Measurements from ENCODE around the gene MLN. TPM values are rescaled to one million over a fixed set of nuclear protein-coding genes. Genes with fewer than 3 reads are reported as not detected.
A peak's percentile ranks its signal among the peaks of the same experiment; 100 is the strongest.

MLN gene
- total RNA-seq, 1 experiment from 2014 or later, result not detected

- no peak for DNase-seq (ENCODE audit: low spot score)
- in situ Hi-C loops (cut with HindIII; ENCODE audit: low sequenced_read_pairs), result no loop called here
Observed at GRCh38 chr6:33820784-33821520, 17.1 kb upstream of the MLN start.

- DNase-seq (ENCODE audit: low spot score), result no peak
- in situ Hi-C loops (cut with HindIII; ENCODE audit: low sequenced_read_pairs), result no loop called here
Observed at GRCh38 chr6:33820243-33820642, 16.4 kb upstream of the MLN start.

- no peak for DNase-seq (ENCODE audit: low spot score)
- in situ Hi-C loops (cut with HindIII; ENCODE audit: low sequenced_read_pairs), result no loop called here
Observed at GRCh38 chr6:33819021-33819420, 15.2 kb upstream of the MLN start.

GRCh38 chr6:33818293-33818692 is 14.5 kb upstream of the MLN start:
- no peak for DNase-seq (ENCODE audit: low spot score)
- in situ Hi-C loops (cut with HindIII; ENCODE audit: low sequenced_read_pairs), result no loop called here

GRCh38 chr6:33817489-33817888 is 13.7 kb upstream of the MLN start:
- in situ Hi-C loops (cut with HindIII; ENCODE audit: low sequenced_read_pairs), result no loop called here
- no peak for DNase-seq (ENCODE audit: low spot score)

- in situ Hi-C loops (cut with HindIII; ENCODE audit: low sequenced_read_pairs), result no loop called here
- DNase-seq (ENCODE audit: low spot score), result no peak
Observed at GRCh38 chr6:33816911-33817310, 13.1 kb upstream of the MLN start.

GRCh38 chr6:33815854-33816253 is 12.1 kb upstream of the MLN start:
- peak; percentile 73 for DNase-seq (ENCODE audit: low spot score)
- in situ Hi-C loops (cut with HindIII; ENCODE audit: low sequenced_read_pairs), result no loop called here

- in situ Hi-C loops (cut with HindIII; ENCODE audit: low sequenced_read_pairs), result no loop called here
- no peak for DNase-seq (ENCODE audit: low spot score)
Observed at GRCh38 chr6:33813990-33814985, 10.5 kb upstream of the MLN start.

GRCh38 chr6:33813246-33813904 is 9.6 kb upstream of the MLN start:
- in situ Hi-C loops (cut with HindIII; ENCODE audit: low sequenced_read_pairs), result no loop called here
- DNase-seq (ENCODE audit: low spot score), result no peak

GRCh38 chr6:33812669-33813068 is 8.9 kb upstream of the MLN start:
- in situ Hi-C loops (cut with HindIII; ENCODE audit: low sequenced_read_pairs), result no loop called here
- DNase-seq (ENCODE audit: low spot score), result no peak

- no peak for DNase-seq (ENCODE audit: low spot score)
- in situ Hi-C loops (cut with HindIII; ENCODE audit: low sequenced_read_pairs), result no loop called here
Observed at GRCh38 chr6:33809594-33809993, 5.8 kb upstream of the MLN start.

- in situ Hi-C loops (cut with HindIII; ENCODE audit: low sequenced_read_pairs), result no loop called here
- no peak for DNase-seq (ENCODE audit: low spot score)
Observed at GRCh38 chr6:33808641-33809180, 4.9 kb upstream of the MLN start.

- in situ Hi-C loops (cut with HindIII; ENCODE audit: low sequenced_read_pairs), result no loop called here
- DNase-seq (ENCODE audit: low spot score), result no peak
Observed at GRCh38 chr6:33807606-33808005, 3.8 kb upstream of the MLN start.

GRCh38 chr6:33806841-33807240 is 3.0 kb upstream of the MLN start:
- in situ Hi-C loops (cut with HindIII; ENCODE audit: low sequenced_read_pairs), result no loop called here
- no peak for DNase-seq (ENCODE audit: low spot score)

- no peak for DNase-seq (ENCODE audit: low spot score)
- in situ Hi-C loops (cut with HindIII; ENCODE audit: low sequenced_read_pairs), result no loop called here
Observed at GRCh38 chr6:33802186-33802958, 1.4 kb downstream of the MLN start.

- DNase-seq (ENCODE audit: low spot score), result no peak
- in situ Hi-C loops (cut with HindIII; ENCODE audit: low sequenced_read_pairs), result no loop called here
Observed at GRCh38 chr6:33801611-33802010, 2.2 kb downstream of the MLN start.

- DNase-seq (ENCODE audit: low spot score), result no peak
- in situ Hi-C loops (cut with HindIII; ENCODE audit: low sequenced_read_pairs), result no loop called here
Observed at GRCh38 chr6:33800248-33800969, 3.4 kb downstream of the MLN start.

- no peak for DNase-seq (ENCODE audit: low spot score)
- in situ Hi-C loops (cut with HindIII; ENCODE audit: low sequenced_read_pairs), result no loop called here
Observed at GRCh38 chr6:33799454-33800113, 4.2 kb downstream of the MLN start.

All from G401 (cell line).